HCT116 (cell line): ENCODE measurements around the gene ABCC8. TPM values are rescaled to one million over a fixed set of nuclear protein-coding genes. Genes with fewer than 3 reads are reported as not detected.

Experiments
- ATAC-seq: fragments of 200-7000 bp; cut with Tn5 transposase; 2 replicates; pipeline ENCODE4 v1.9.1; 2020; ENCODE audit warnings: mild to moderate bottlenecking, moderate library complexity
- BruUV-seq: library from RNA; stranded (reverse); fragments of 400-500 nt; replicated peaks from 2 replicates; lab custom pipeline; 2021; lab: Mats Ljungman, UMichigan
- CTCF ChIA-PET: fragments of 300-600 bp; sonication (Branson Sonifier 250); formaldehyde crosslinking; loops from one replicate; lab custom pipeline; 2021; ENCODE audit warnings: antibody characterized with exemption; lab: Charles Lee
- POLR2A ChIA-PET: fragments of 300-600, 350-600 bp; sonication (Branson Sonifier 250); formaldehyde crosslinking; loops from one replicate; lab custom pipeline; 2021; ENCODE audit warnings: antibody characterized with exemption; lab: Charles Lee
- RAD21 ChIA-PET, 2 experiments: fragments of 300-600 bp; sonication (Branson Sonifier 250); formaldehyde crosslinking; loops; one replicate each; lab custom pipeline; 2023; ENCODE audit warnings: low total read pairs in 2 of 2; ENCODE audit not compliant: uncharacterized antibody in 2 of 2, unreplicated experiment in 2 of 2, low non-redundant PET in 1 of 2; lab: Charles Lee
- DNase-seq: peaks from one replicate; pipeline ENCODE4 v3.0.0-alpha.2; 2010; ENCODE audit warnings: low read depth, low spot score
- H2AFZ ChIP-seq: fragments of 200-600 bp; shearing (Covaris generic), sonication (generic); 2 replicates; pipeline ENCODE4 v1.6.1; 2017; ENCODE audit warnings: low read depth, mixed run types, mixed read lengths, antibody characterized with exemption, low read length; ENCODE audit not compliant: poor library complexity, severe bottlenecking
- H3K27ac ChIP-seq: 2 replicates; pipeline ENCODE4 v1.5.1; 2012; ENCODE audit warnings: low read depth, low read length
- H3K27me3 ChIP-seq: fragments of 200-600 bp; sonication (generic); 2 replicates; pipeline ENCODE4 v1.6.1; 2016; ENCODE audit warnings: mixed run types, low read length, mixed read lengths; ENCODE audit not compliant: insufficient read depth
- H3K36me3 ChIP-seq, 2 experiments: fragments of 200-500 bp in 1 of 2; fragments of 200-600 bp in 1 of 2; sonication (Bioruptor generic) in 1 of 2; sonication (generic) in 1 of 2; 2 replicates each; pipeline versions ENCODE4 v1.5.1 to v1.6.1; 2014 to 2016; ENCODE audit warnings: low read length in 2 of 2, inconsistent platforms in 1 of 2, mixed read lengths in 1 of 2, mixed run types in 1 of 2; ENCODE audit not compliant: insufficient read depth in 2 of 2, control insufficient read depth in 1 of 2
- H3K4me1 ChIP-seq, 2 experiments: fragments of 200-600 bp in 1 of 2; sonication (generic) in 1 of 2; 2 replicates each; pipeline versions ENCODE4 v1.5.1 to v1.6.1; 2012 to 2017; ENCODE audit warnings: low read length in 2 of 2, inconsistent platforms in 1 of 2, mild to moderate bottlenecking in 1 of 2, mixed read lengths in 1 of 2, mixed run types in 1 of 2, moderate library complexity in 1 of 2; ENCODE audit not compliant: insufficient read depth in 2 of 2, control insufficient read depth in 1 of 2
- H3K4me2 ChIP-seq: fragments of 200-600 bp; sonication (generic); 2 replicates; pipeline ENCODE4 v1.6.1; 2017; ENCODE audit warnings: mixed run types, low read length, mixed read lengths
- H3K4me3 ChIP-seq, 2 experiments: fragments of 200-600 bp in 1 of 2; sonication (generic) in 1 of 2; replicated peaks in 1 of 2; 2 replicates each; pipeline ENCODE4 v1.5.1; 2011 to 2016; ENCODE audit warnings: low read length in 2 of 2, control low read depth in 1 of 2, low read depth in 1 of 2, mild to moderate bottlenecking in 1 of 2, mixed read lengths in 1 of 2, mixed run types in 1 of 2
- H3K79me2 ChIP-seq: fragments of 200-600 bp; sonication (generic); 2 replicates; pipeline ENCODE4 v1.6.1; 2017; ENCODE audit warnings: mild to moderate bottlenecking, mixed run types, low read length, moderate library complexity, mixed read lengths; ENCODE audit not compliant: insufficient read depth
- H3K9ac ChIP-seq: fragments of 200-600 bp; sonication (generic); 2 replicates; pipeline ENCODE4 v1.6.1; 2016; ENCODE audit warnings: low read length, mixed read lengths
- H3K9me2 ChIP-seq: fragments of 200-600 bp; sonication (generic), shearing (Covaris generic); 2 replicates; pipeline ENCODE4 v1.6.1; 2017; ENCODE audit warnings: mixed run types, mild to moderate bottlenecking, moderate library complexity; ENCODE audit not compliant: insufficient read depth
- H3K9me3 ChIP-seq, 2 experiments: fragments of 200-500 bp in 1 of 2; fragments of 200-600 bp in 1 of 2; sonication (Bioruptor generic) in 1 of 2; sonication (generic) in 1 of 2; 2 replicates each; pipeline ENCODE4 v1.6.1; 2014 to 2017; ENCODE audit warnings: low read length in 2 of 2, mixed read lengths in 2 of 2, inconsistent platforms in 1 of 2, low read depth in 1 of 2, mild to moderate bottlenecking in 1 of 2, mixed run types in 1 of 2, moderate library complexity in 1 of 2; ENCODE audit not compliant: control insufficient read depth in 1 of 2, insufficient read depth in 1 of 2
- H4K20me1 ChIP-seq: fragments of 200-600 bp; sonication (generic), shearing (Covaris generic); 2 replicates; pipeline ENCODE4 v1.6.1; 2017; ENCODE audit warnings: mixed run types, mild to moderate bottlenecking, moderate library complexity; ENCODE audit not compliant: insufficient read depth
- EGR1 ChIP-seq: IDR thresholded peaks from 2 replicates; pipeline ENCODE4 v1.6.1; 2012; ENCODE audit warnings: low read depth
- EZH2 ChIP-seq: fragments of 200-600 bp; sonication (generic); IDR thresholded peaks from 2 replicates; pipeline ENCODE4 v1.6.1; 2017; ENCODE audit warnings: antibody characterized with exemption, mixed run types
- POLR2A ChIP-seq: IDR thresholded peaks from 2 replicates; pipeline ENCODE4 v1.7.0; 2011; ENCODE audit warnings: borderline replicate concordance; ENCODE audit not compliant: insufficient read depth, insufficient read length; ENCODE audit errors: extremely low read depth
- POLR2AphosphoS5 ChIP-seq: IDR thresholded peaks from 2 replicates; pipeline ENCODE4 v1.6.1; 2011; ENCODE audit warnings: mild to moderate bottlenecking, low read depth, low read length, moderate library complexity
- REST ChIP-seq: IDR thresholded peaks from 2 replicates; pipeline ENCODE4 v1.6.1; 2012; ENCODE audit warnings: low read depth
- SP1 ChIP-seq: IDR thresholded peaks from 2 replicates; pipeline ENCODE4 v1.6.1; 2012; ENCODE audit warnings: low read depth
- SRF ChIP-seq: IDR thresholded peaks from 2 replicates; pipeline ENCODE4 v1.6.1; 2012; ENCODE audit warnings: low read depth
- ZNF274 ChIP-seq: fragments of 200-500 bp; sonication (Bioruptor generic); IDR thresholded peaks from 2 replicates; pipeline ENCODE4 v1.6.1; 2014; ENCODE audit warnings: mild to moderate bottlenecking, low read depth, low read length, inconsistent platforms
- intact Hi-C: fragments of 100-400 bp; cut with micrococcal nuclease; formaldehyde crosslinking; loops from 2 replicates; pipeline ENCODE4 v1.10.0; 2022
- total RNA-seq: library from RNA; stranded (reverse); gene quantifications from one replicate; pipeline ENCODE4 v1.2.1, GENCODE V29; 2021; ENCODE audit not compliant: unreplicated experiment
- TF ChIP-seq, protein P1 (sequence below), 3 experiments: fragments of 200-600 bp in 1 of 3; sonication (generic) in 1 of 3; IDR thresholded peaks in 2 of 3; conservative IDR thresholded peaks in 1 of 3; 2 replicates each; pipeline ENCODE4 v1.5.1; 2012 to 2017; ENCODE audit warnings: low read depth in 2 of 3, low read length in 2 of 3, antibody characterized with exemption in 1 of 3, borderline replicate concordance in 1 of 3, control low read depth in 1 of 3, mild to moderate bottlenecking in 1 of 3, mixed read lengths in 1 of 3, mixed run types in 1 of 3, moderate library complexity in 1 of 3; ENCODE audit not compliant: insufficient read depth in 1 of 3

ABCC8 gene
- total RNA-seq, 1 experiment from 2014 or later = 0.39 TPM

- ChIA-PET RAD21 (no interaction called here), CTCF (interaction anchor here (0.9 kb wide), 1 partner anchor 15 kb away, joined by 6 read pairs; no protein-coding TSS in a partner anchor), POLR2A (no interaction called here)
- H3K9me3 ChIP-seq = no peaks in the 10 kb centered on the region
- H3K9ac ChIP-seq = no peak overlapping the region
- no peaks in the 10 kb centered on the region for H3K79me2 ChIP-seq
- no peak overlapping the region for H3K27ac ChIP-seq
- no peak overlapping the region for H3K4me3 ChIP-seq
- H4K20me1 ChIP-seq = no peaks in the 10 kb centered on the region
- ATAC-seq = no peak
- no peaks in the 10 kb centered on the region for H3K36me3 ChIP-seq
- TF ChIP-seq POLR2AphosphoS5 (no peak), SP1 (no peak), EGR1 (no peak)
- TF ChIP-seq, protein P1, sequence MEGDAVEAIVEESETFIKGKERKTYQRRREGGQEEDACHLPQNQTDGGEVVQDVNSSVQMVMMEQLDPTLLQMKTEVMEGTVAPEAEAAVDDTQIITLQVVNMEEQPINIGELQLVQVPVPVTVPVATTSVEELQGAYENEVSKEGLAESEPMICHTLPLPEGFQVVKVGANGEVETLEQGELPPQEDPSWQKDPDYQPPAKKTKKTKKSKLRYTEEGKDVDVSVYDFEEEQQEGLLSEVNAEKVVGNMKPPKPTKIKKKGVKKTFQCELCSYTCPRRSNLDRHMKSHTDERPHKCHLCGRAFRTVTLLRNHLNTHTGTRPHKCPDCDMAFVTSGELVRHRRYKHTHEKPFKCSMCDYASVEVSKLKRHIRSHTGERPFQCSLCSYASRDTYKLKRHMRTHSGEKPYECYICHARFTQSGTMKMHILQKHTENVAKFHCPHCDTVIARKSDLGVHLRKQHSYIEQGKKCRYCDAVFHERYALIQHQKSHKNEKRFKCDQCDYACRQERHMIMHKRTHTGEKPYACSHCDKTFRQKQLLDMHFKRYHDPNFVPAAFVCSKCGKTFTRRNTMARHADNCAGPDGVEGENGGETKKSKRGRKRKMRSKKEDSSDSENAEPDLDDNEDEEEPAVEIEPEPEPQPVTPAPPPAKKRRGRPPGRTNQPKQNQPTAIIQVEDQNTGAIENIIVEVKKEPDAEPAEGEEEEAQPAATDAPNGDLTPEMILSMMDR (IDR thresholded peaks at IDR 0.05 in 2 of 3, conservative IDR thresholded peaks at IDR 0.05 in 1 of 3; ENCODE audit: borderline replicate concordance in 1 of 3, insufficient read depth in 1 of 3, low read depth in 2 of 3, low read length in 2 of 3) = no peak
- intact Hi-C loops = no loop called here
- no peaks in the 10 kb centered on the region for H3K9me2 ChIP-seq
- DNase-seq = no peak
- peaks cover 7% of the 10 kb centered on the region; the same call in 1 of the 2 replicates for H3K27me3 ChIP-seq
- H3K4me2 ChIP-seq = no peak overlapping the region
- H3K4me1 ChIP-seq = no peaks in the 10 kb centered on the region
- H2AFZ ChIP-seq = no peak overlapping the region
- BruUV-seq = no TSS peak
Observed at GRCh38 chr11:17458268-17458667, 18.4 kb downstream of the ABCC8 start.

DNA sequence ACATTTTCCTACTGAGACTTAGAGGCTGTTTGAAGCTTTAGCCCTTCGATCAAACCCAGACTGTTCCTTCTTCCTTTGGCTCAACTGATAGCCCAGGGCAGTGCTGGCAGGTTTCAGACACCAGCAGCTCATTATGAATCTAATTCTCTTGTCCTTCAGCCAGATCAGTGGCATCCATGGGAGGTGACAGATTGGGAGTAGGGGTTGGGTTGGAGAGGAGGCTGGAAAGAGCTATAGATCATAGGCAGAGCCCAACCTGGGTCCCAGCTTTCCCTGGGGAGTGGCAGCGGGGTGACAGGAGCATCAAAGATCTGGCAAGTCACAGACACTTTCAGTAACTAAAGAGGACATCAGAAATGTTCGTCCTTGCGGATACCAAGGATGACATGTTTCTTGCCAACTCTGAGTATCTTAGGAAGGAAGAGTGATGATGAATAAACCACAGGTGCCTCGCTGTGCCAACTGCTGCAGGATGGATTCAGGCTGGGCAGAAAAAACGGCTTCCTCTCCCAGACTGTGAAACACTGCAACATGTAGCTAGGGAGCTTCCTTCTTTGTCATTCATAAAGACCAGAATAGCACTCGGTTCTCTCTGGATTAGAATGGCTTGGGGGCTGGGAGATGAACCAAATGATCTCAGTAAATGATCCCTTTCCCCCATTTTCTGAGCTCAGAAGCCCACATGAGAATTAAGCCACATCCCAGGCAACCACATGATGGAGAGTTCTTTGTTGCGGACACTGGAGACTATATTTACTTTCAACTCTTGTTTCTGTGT is 19.1 kb downstream of the ABCC8 start:
- Histone ChIP-seq H2AFZ (no peak overlapping the region), H3K36me3 (no peaks in the 10 kb centered on the region), H3K4me2 (no peak overlapping the region), H3K79me2 (no peaks in the 10 kb centered on the region), H3K9me2 (no peaks in the 10 kb centered on the region), H3K4me3 (no peak overlapping the region), H3K9ac (no peak overlapping the region), H3K27ac (no peak overlapping the region), H4K20me1 (no peaks in the 10 kb centered on the region), H3K4me1 (no peaks in the 10 kb centered on the region), H3K27me3 (peaks cover 7% of the 10 kb centered on the region; the same call in 1 of the 2 replicates), H3K9me3 (no peaks in the 10 kb centered on the region)
- no TSS peak for BruUV-seq
- intact Hi-C loops = no loop called here
- CTCF ChIA-PET = no interaction called here
- TF ChIP-seq EZH2 (no peak), SRF (no peak), POLR2A (no peak), REST (no peak), ZNF274 (no peak)
- DNase-seq (no peak), ATAC-seq (no peak)
- RAD21 ChIA-PET = no interaction called here
- POLR2A ChIA-PET = no interaction called here
